GM18517 (cell line): Measurements from ENCODE around the gene ABHD14A.
A peak's percentile ranks its signal among the peaks of the same experiment; 100 is the strongest.

Experiments used
- ATAC-seq: cut with Tn5 transposase; IDR thresholded peaks from one replicate; pipeline ENCODE4 v1.9.1; 2021; ENCODE audit warnings: mild to moderate bottlenecking, moderate library complexity; ENCODE audit not compliant: unreplicated experiment

The ABHD14A gene

GRCh38 chr3:51968883-51969678 lies 5.8 kb upstream of the ABHD14A start:
- ATAC-seq: no peak

DNA sequence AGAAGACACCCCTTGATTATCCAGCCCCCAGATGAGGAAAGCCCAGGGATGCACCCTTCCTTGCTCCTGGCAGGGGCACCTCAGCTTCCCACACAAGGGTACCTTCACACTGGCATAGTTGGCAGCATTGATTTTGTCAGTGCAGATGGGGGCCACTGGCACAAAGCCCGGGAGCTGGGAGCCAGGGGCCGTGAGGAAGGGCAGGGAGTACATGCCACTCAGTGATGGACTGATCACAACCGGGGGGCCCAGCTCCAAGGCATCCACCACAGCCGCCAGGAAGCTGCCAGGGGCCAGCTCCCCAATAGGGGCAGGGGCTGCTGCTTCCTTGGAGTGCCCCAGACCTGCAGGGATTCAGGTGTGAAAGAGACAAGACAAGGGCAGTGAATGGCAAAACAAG lies 5.0 kb upstream of the ABHD14A start:
- no peak for ATAC-seq

DNA sequence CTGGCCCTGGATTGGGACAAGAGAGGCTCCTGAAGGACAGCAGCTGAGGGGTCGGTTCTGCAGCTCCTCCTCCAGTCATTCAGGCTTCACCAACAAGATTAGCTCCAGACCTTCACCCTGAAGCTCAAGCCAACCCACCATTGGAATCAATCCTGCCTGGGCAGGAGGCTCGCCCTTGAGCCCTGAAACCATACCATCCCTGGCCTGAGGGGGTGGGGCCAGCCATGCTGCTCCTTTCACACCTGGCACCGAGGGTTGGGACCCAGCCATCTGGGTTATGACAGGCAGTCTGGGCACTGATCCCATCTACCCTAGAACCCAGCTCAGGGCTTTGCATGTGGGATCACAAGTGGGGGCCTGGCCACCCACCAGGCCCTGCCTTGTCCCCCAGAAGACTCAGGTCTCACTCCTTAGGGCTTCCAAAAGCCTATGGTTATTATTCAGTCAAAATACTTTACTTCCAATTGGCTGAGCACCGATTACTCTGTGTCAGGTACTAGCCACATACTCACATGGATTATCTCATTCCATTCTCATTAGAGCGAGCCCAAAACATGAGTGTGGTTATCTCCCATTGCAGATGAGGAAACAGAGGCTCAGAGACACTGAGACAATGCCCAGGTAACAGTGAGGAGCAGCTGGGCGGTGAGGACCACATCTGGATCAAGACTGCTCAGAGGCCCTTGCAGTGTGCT lies 4.1 kb upstream of the ABHD14A start:
- ATAC-seq: no peak

DNA sequence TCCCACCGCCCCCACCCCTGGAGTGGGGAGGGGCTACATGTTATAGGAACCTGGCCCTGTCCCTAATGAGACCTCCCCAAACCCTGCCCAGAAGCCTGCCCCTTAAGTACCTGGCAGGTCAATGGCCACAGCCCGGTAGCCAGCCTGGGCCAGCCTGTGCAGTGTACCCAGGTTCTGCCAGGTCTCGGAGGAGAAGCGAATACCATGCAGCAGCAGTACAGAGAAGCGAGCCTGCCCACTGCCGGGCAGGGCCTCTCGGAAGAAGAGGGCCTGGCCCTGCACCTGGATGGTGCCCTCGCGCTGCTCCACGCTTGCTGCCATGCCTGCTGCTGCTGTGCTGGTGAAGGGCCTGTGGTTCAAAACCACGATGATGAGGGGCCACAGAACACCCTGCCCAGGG lies 3.5 kb upstream of the ABHD14A start:
- no peak for ATAC-seq

- peak; percentile 9 for ATAC-seq
These were observed 444 bp upstream of the ABHD14A start for GRCh38 chr3:51974277-51974962.

GRCh38 chr3:51975852-51976549 lies 1.1 kb downstream of the ABHD14A start:
- no peak for ATAC-seq

DNA sequence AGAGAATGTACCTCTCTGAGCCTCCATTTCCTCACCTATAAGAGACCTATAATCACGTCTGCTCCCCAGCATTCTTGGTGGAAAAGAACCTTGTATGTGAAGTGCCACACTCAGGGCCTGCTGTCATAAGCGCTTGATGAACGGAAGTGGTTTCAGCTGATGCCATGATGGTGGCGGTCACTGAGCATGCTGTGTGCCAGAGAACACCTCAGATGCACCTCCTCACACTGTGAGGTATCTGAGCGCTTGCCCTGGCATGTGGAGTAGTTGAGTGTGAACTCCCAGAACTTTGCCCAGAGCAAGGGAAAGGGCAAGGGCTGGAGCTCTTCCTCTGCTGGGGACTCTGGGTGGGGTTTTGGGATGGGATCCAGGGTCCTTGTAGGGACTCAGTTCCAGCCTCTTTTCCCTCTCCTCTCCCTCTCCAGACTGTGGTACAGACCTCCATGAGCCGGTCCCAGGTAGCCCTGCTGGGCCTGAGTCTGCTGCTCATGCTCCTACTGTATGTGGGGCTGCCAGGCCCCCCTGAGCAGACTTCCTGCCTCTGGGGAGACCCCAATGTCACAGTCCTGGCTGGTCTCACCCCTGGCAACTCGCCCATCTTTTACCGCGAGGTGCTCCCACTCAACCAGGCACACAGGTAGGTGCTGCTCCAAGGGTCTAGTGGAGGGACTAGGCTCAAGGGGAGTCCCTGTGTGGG lies 2.7 kb downstream of the ABHD14A start:
- no peak for ATAC-seq

DNA sequence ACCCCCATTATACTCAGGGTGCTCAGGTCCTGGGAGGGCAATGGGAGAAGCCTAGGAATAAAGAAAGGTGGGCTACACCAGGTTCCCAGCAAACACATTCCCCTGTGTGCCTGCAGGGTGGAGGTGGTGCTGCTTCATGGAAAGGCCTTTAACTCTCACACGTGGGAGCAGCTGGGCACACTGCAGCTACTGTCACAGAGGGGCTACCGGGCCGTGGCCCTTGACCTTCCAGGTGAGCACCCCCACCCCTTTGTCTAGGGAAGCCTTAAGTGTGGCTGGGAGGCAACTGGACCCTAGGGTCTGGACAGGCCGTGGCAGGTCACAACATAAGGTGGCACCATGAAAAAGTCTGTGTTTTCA lies 3.3 kb downstream of the ABHD14A start:
- ATAC-seq: no peak

DNA sequence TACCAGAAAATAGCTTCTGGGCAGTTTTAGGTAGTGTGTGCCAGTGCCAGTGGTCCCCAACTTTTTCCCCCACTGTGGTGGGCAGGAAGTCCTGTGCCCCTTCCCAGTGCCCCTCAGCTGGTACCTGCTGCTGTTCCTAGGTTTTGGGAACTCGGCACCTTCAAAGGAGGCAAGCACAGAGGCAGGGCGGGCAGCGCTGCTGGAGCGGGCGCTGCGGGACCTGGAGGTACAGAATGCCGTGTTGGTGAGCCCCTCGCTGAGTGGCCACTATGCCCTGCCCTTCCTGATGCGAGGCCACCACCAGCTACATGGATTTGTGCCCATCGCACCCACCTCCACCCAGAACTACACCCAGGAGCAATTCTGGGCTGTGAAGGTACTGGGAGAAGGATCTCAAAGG lies 5.4 kb downstream of the ABHD14A start:
- ATAC-seq: no peak

DNA sequence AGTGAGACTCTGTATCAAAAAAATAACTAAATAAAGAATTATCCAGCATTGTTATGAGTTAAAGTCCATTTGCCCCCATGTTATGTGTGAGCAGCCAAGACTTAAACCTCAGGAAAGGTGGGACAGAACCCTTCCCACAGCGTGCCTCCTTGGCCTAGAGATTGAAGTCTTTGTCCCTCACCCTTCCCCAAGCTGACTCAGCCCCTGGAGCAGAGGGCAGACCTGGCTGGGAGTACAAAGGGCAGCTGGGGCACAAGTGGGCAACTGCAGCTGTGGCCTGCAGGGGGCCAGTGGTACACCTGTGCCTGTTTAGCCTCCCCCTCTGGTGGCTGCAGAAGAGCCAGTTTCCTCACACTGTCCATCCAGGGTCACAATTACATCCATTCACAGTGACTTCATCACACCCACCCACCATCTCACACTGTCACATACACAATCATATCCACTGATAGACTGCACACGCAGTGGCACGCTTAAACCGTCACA lies 7.5 kb downstream of the ABHD14A start:
- ATAC-seq: peak; percentile 48

GRCh38 chr3:51982838-51983577 lies 8.1 kb downstream of the ABHD14A start, which contains the start of gene ACY1:
Gene ACY1, plus strand, starts transcription at chr3:51983535. Its CDS starts 530 bp downstream, at chr3:51984065.
- peak; percentile 62 for ATAC-seq

GRCh38 chr3:51983578-51984268 lies 8.9 kb downstream of the ABHD14A start:
- no peak for ATAC-seq

GRCh38 chr3:51984269-51984647 lies 9.4 kb downstream of the ABHD14A start:
- ATAC-seq: no peak

- ATAC-seq: no peak
These were observed 10.2 kb downstream of the ABHD14A start for GRCh38 chr3:51985063-51985462.

DNA sequence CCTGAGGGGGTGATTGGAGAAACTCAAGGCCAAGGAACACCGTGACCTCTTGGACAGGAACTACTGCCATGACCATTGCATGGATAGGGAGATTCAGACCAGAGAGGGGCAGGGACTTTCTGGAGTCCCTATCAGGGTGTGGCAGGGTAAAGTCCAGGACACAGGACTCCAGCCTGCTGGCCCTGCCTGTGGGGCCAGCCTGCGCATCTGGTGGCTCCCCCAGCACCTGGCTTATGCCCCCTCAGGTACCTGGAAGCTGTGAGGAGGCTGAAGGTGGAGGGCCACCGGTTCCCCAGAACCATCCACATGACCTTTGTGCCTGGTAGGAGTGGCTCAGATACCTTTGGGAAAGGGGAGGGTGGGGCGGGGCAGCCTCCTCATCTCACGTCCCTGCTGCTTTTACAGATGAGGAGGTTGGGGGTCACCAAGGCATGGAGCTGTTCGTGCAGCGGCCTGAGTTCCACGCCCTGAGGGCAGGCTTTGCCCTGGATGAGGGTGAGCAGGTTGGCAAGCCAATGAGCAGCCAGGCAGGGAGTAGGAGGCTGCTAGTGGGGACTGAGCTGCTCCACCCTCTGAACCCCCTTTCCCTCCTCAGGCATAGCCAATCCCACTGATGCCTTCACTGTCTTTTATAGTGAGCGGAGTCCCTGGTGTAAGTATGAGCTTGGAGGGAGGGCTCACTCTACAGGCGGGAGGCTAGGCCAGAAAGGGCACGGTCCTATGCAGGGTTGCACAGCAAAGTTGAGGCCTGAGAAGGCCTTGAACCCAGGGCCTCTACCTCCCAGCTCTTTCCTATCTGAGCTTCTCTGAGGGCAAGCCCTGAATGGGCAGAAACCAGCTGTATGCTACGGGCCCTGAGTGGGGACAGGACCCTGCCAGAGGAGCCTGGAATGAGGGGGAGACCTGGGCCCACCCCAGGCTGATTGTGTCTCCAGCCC lies 11.4 kb downstream of the ABHD14A start:
- ATAC-seq: no peak

DNA sequence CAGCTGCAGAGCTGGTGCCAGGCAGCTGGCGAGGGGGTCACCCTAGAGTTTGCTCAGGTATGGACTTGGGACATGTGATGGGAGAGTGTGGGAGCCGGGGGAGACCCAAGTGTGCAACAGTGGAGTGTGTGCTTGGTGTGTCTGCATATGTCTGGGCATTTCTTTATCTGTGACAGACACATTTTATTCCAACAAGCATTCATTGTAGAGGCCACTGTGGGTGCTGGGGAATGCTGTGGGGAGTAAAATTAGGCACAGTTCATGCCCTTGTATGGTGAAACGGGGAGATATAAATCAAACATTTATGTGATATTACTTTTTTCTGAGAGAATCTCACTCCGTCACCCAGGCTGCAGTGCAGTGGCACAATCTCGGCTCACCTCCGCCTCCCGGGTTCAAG lies 12.7 kb downstream of the ABHD14A start:
- no peak for ATAC-seq

DNA sequence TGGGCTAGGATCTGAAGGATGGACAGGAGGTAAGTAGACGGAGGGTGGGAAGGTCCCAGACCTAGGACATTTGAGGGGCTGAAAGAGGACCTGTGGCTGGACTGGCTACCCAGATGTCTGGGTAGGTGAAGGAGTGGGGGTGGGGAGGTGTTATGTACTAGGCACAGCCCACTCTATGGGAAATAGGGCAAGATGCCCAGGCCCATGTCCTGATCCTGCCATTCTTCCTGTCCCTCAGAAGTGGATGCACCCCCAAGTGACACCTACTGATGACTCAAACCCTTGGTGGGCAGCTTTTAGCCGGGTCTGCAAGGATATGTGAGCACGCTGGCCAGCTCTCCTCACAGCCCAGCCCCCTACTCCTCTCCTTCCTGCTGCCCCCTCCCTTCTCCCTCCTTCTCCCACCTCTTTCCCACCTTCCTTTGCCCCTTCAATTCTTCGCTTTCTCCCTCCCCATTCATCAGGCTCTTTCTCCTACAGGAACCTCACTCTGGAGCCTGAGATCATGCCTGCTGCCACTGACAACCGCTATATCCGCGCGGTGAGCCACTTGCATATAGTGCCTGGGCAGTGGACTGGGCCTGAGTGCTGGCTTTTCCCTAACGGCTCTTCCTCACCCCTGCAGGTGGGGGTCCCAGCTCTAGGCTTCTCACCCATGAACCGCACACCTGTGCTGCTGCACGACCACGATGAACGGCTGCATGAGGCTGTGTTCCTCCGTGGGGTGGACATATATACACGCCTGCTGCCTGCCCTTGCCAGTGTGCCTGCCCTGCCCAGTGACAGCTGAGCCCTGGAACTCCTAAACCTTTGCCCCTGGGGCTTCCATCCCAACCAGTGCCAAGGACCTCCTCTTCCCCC lies 13.7 kb downstream of the ABHD14A start:
- no peak for ATAC-seq
